NCI-H345 treated with DMSO at 0.1 percent for 48 hours (cell line): ENCODE data around the gene FBXO46.
"Not testable (repeated sequence)": the region's sequence is repeated elsewhere in the genome, so short reads cannot be mapped to it uniquely, and the experiment has no call there.

Experiments used
- DNase-seq: peaks from one replicate; lab custom pipeline; 2025; ENCODE audit not compliant: unreplicated experiment; lab: John Stamatoyannopoulos, UW

Gene FBXO46

DNA sequence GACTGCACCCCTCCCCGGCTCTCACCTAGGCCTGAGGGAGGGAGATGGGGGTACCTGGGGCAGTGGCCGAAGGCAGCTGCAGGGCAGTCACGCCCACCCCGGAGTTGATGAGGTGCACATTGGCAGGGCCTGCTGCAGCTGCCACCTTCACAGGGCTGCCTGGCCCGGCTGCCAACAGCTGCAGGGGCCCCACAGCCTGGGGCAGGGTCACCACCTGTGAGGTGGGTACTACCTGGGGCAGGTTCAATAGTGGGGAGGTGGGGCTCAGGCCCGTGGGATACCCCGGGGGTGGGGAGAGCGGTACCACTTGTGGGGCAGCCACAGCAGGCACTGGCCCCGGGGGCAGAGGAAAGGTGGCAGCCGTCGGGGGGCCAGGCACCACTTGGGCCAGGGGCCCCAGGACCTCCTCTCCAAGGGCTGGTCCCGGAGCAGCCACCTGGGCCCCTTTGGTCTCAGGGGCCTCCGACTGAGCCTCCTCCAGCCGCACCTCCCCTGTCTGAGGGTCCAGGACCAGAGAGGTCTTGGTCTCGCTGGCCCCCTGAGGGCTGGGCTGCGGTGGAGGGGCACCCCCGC, 35.7 kb upstream of the FBXO46 start:
- DNase-seq: no peak

- DNase-seq: no peak
Observed at GRCh38 chr19:45765702-45766295, 35.1 kb upstream of the FBXO46 start.

DNA sequence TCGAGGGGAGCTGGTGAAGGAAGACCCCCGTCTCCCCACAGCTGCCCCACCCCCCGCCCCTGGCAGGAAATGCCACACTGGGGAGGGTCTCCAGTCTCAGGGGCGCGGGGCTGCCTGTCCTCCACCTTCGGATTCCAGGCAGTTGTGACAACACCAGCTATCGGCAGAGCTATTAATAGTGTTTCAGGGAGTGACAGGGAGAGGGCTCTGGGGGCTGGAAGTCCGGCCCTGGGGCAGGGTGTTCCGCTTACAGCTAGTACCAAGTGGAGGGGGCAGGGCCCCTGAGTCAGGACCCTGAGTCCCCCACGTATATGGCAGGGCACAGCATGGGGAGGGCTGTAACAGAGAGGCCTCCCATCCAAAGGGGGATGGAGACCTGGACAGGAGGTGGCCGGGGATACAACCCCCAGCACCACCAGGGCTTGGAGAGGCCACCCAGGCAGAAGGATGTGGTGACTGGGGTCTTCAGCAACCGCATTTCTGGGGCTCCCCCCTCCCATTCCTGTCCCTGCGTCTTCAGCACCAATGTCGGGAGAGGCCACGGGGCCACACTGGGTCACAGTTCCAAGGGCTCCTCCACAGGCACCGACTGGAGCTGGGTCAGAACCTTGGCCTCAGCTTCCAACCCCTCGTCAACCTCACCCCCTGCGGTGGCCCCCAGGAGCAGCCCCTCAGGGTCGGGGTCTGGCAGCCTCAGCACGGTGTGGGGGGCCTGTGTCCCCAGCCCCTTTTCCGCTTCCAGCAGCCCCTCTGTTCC, 34.4 kb upstream of the FBXO46 start:
- DNase-seq: no peak

DNA sequence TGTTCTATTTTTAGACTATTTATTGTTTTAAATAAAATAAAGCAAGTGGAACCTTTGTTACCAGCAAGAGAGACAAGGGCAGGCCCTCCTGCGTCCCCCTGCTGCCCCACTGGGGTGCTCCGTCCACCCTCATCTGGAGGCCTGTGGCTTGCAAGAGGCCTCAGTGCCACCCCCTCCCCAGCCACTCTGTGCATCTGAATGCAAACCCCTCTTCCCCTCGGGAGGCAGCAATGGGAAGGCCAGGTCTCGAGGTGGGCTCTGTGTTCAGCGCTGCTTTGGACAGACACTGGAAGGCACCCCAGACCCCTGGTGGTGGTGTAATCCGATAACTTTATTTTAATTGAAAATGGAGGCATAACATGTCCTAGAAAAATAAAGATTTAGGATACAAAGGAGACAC, 33.8 kb upstream of the FBXO46 start:
- no peak for DNase-seq

GRCh38 chr19:45763691-45764294, 33.1 kb upstream of the FBXO46 start:
- no peak for DNase-seq

DNA sequence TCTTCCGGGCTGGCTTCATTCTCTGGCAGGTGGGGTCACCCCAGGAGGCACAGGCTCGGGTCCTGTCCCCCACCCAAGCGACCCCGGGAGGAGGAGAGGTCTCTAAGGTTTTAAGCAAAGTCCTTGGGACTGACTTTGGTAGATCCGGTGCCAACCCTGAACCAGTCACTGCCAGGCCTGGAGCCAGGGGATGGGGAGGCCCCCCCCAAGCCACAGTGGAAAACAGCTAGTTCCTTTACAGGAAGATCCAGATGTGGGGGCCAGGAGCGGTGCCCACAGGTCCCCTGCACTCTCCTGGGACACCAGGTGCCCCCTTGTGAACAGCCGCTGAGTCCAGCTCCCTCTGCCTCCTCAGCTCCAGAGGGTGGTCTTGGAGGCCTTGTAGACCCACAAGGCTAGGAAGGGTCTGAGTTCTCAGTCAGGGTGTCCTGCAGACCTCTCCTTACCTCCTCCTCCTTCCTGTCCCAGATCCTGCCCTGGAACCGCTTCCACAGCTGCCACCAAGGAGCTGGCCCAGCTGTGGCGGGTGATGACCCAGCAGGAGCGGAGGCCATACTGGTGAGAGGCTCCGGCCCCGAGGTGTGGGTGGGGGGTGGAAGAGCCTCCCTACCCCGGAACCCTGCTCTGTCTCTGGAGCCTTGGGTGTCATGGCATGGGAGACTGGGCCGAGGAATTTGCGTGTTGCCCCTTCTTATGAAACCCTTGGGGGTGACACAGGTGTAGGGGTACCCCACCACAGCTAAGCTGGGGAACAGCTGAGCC, 32.4 kb upstream of the FBXO46 start:
- DNase-seq: no peak

DNA sequence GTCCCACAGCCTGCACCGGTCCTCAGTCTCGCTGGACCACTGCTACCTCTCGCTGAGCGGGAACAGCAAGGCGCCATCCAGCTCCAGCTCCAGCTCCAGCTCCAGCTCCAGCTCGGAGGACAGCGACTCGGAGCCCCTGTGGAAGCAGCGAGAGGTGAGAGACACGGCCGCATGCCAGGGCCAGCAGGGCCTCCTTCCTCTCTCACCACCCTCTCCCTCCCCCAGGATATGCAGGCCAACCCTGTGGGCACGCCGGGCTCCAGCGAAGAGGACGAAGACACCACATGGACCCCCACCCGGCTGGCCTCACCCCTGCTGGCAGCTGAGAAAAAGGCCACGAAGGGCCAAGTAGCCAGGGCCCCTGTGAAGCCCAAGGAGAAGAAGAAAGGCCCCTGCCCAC, 31.0 kb upstream of the FBXO46 start:
- no peak for DNase-seq

DNA sequence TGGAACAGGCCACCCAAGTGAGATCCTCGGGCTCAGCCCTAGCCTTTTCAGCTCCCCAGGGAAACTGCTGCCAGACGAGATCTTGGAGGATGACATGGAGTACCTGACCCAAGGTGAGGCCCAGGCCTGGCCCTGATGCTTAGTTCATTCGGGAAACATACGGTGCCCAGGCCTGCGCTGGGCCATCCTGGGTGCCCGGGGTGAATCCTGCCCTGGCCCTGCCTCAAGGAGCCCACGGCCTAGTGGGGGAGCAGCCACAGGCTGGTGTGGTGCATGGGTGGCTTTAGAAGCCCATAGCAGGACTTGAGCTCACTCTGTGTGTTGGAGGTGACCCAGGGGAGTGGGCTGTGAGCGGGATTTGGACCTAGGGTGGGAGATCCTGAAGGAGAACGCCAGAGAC, 28.2 kb upstream of the FBXO46 start:
- no peak for DNase-seq

DNA sequence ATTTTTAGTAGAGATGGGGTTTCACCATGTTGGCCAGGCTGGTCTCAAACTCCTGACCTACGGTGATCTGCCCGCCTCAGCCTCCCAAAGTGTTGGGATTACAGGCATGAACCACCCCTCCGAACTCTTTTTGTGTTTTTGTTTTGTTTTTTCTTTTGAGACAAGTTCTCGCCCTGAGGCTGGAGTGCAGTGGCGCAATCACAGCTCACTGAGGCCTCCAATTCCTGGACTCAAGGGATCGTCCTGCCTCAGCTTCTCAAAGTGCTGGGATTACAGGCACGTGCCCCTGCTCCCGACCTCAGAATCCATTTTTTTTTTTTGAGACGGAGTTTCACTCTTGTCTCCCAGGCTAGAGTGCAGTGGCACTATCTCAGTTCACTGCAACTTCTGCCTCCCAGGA, 27.0 kb upstream of the FBXO46 start:
- no peak for DNase-seq

- DNase-seq: no peak
Observed at GRCh38 chr19:45754323-45754722, 23.6 kb upstream of the FBXO46 start.

GRCh38 chr19:45753548-45753947, 22.9 kb upstream of the FBXO46 start:
- no peak for DNase-seq

DNA sequence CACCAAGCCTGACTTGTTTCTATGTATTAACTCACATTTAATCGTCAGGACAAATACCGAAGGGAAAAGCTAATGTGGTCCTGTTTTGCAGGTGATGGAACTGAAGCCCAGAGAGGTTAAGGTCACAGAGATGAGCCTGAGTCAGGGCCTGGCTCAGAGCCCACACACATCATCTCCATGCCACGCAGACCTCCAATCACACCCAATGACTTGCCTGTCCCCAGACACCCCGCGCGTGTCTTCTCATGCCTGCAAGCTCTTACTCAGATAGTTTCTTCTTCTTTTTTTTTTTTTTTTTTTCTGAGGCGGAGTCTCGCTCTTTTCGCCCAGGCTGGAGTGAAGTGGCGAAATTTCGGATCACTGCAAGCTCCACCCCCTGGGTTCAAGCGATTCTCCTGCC, 21.9 kb upstream of the FBXO46 start:
- no peak for DNase-seq

- DNase-seq: not testable (repeated sequence)
Observed at GRCh38 chr19:45751483-45751882, 20.8 kb upstream of the FBXO46 start.

DNA sequence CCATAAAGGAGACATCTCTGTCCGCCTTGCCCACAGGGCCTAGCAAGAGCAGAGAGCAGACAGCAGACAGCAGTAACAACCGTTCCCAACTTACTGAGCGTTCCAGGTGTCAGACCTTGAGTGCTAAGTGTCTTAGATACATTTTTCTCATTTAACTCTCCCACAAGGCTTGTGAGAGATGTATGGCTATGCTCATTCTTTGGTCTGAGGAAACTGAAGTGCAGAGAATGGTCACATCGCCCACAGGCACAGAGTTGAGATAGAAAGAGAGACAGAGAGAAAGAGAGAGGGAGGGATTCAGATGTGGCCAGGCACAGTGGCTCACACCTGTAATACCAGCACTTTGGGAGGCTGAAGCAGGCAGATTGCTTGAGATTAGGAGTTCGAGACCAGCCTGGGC, 16.8 kb upstream of the FBXO46 start:
- no peak for DNase-seq

DNA sequence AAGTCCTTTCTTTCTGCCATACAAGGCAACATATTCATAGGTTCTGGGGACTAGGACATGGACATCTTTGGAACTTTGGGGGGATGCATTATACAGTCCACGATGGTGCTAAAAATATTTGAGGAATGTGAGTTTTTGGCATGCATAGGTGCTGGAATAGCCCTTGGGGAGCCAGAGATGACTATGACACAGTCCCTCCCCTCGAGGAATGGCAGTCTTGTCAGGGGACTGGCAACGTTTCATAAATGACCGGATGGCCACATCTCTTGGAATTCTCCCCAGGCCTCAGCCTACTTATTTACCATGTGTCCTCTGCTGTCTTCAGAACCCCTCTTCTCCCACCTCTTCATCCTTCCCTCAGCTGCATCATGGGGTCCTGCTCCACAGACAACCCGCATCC, 16.2 kb upstream of the FBXO46 start:
- DNase-seq: no peak

DNA sequence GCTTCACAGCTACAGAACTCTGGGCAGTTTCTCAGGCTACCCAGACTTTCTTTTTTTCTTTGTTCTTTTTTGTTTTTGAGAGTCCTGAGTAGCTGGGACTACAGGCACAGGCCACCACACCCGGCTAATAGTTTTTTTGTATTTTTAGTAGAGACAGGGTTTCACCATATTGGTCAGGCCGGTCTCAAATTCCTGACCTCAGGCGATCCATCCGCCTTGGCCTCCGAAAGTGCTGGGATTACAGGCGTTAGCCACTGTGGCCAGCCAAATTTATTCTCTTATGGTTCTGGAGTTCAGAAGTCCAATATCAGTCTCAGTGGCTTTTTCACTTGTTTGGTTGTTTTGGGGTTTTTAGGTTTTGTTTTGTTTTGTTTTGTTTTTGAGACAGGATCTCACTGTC, 14.9 kb upstream of the FBXO46 start:
- no peak for DNase-seq

- DNase-seq: no peak
Observed at GRCh38 chr19:45742969-45743368, 12.3 kb upstream of the FBXO46 start.

- DNase-seq: no peak
Observed at GRCh38 chr19:45739498-45740439, 9.1 kb upstream of the FBXO46 start.

GRCh38 chr19:45733160-45733810, 2.6 kb upstream of the FBXO46 start, which contains the start of gene MEIOSIN:
MEIOSIN (plus strand) TSS chr19:45733439; CDS start chr19:45735377, 1,938 bp downstream.
- no peak for DNase-seq

DNA sequence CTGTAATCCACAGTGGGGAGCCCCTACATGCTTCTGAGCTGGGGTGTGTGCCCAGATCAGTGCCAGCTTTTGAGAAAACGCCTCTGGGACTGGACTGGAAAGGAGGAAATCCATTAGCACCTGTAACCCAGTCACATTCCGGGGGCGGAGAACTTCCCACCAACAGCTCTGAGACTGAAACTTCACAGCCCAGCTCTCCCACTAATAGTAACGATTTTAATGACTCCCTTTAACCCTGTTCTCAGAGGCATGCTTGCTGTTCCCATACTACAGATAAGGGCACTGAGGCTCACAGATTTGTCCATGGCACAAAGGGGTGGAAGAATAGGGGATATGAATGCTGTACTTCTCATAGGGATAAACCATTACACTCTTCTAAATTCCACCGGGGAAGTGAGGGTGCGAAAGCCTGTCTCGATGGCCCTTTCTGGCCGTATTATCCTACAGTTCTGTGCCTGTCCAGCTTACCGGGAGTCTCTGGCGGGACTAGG, 851 bp downstream of the FBXO46 start:
- DNase-seq: no peak
